Measurements from ENCODE around the gene CBFA2T3.

The CBFA2T3 gene

DNA sequence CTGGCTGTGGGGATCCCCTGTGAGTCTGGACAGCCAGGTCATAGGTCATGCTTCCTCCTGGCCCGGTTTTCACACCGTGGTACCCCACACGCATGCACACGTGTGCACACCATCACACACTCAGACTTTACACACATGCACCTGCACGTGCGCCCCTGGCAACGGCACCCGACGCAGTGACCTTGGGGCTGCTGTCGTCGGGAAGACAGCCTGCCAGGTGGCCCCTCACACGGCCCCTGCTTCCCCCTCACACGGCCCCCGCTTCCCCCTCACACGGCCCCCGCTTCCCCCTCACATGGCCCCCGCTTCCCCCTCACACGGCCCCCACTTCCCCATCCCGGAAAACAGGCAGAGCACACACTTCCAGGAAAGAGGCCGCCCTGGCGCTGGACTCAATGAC, 45.1 kb downstream of the CBFA2T3 start:
- H3K27ac ChIP-seq (ENCODE audit: extremely low read depth, low read depth, low read length), result no peak overlapping the region
- no peak overlapping the region for H3K4me3 ChIP-seq (ENCODE audit: low read depth, low read length)
- ChIA-PET POLR2A (no interaction called here), CTCF (no interaction called here)
- H3K36me3 ChIP-seq (ENCODE audit: control insufficient read depth in 2 of 2, insufficient read depth in 1 of 2, low read length in 2 of 2), result no peaks in the 10 kb centered on the region
- TF ChIP-seq ZNF24 (tag by site-specific recombination; IDR thresholded peaks at IDR 0.05), result no peak
- TF ChIP-seq ZNF423 (tag by site-specific recombination; IDR thresholded peaks at IDR 0.05), result no peak
- no peak for TF ChIP-seq YY1 (tag by site-specific recombination; IDR thresholded peaks at IDR 0.05)
- no peak for TF ChIP-seq ZNF629 (tag by site-specific recombination; IDR thresholded peaks at IDR 0.05)
- TF ChIP-seq ZNF394 (tag by site-specific recombination; IDR thresholded peaks at IDR 0.05; ENCODE audit: borderline replicate concordance), result no peak
- no peak for TF ChIP-seq ZNF658 (tag by site-specific recombination; IDR thresholded peaks at IDR 0.05)
- H3K4me1 ChIP-seq (ENCODE audit: control insufficient read depth, insufficient read depth, low read length), result no peaks in the 10 kb centered on the region
- no peaks in the 10 kb centered on the region for H3K9me3 ChIP-seq (ENCODE audit: control insufficient read depth, insufficient read depth, low read depth, low read length)

DNA sequence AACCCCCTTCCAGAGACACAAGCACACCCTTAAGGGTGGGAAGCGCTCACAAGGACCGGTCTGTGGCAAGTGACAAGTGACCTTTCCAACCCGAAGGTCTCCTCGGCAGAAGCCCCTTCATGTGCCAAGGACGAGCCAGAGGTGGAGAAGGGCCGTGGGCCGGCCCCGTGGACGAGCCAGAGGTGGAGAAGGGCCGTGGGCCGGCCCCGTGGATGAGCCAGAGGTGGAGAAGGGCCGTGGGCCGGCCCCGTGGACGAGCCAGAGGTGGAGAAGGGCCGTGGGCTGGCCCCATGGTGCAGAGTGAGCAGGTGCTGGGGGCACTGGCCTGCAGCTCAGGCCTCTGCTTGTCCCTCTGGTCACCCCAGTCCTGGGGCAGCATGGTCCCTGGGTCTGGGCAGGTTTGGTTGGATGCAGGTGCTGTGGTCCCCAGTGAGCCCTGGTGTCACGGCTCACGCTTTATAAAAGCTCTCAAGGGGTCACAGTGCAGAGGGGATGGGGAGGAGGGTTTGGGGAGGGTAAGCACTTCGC, 45.6 kb downstream of the CBFA2T3 start:
- H3K4me3 ChIP-seq (ENCODE audit: low read depth, low read length), result no peak overlapping the region
- H3K4me1 ChIP-seq (ENCODE audit: control insufficient read depth, insufficient read depth, low read length), result no peaks in the 10 kb centered on the region
- TF ChIP-seq MEIS1 (CRISPR knock-in tag; IDR thresholded peaks at IDR 0.05; ENCODE audit: borderline replicate concordance), result no peak
- TF ChIP-seq ZBTB1 (tag by site-specific recombination; IDR thresholded peaks at IDR 0.05), result no peak
- no peak for TF ChIP-seq ZNF18 (tag by site-specific recombination; IDR thresholded peaks at IDR 0.05)
- no peak for TF ChIP-seq MZF1 (tag by site-specific recombination; IDR thresholded peaks at IDR 0.05; ENCODE audit: borderline replicate concordance)
- no peak for TF ChIP-seq ZNF776 (tag by site-specific recombination; IDR thresholded peaks at IDR 0.05; ENCODE audit: borderline replicate concordance)
- TF ChIP-seq ZNF777 (tag by site-specific recombination; IDR thresholded peaks at IDR 0.05; ENCODE audit: borderline replicate concordance), result no peak
- no peak for TF ChIP-seq ZNF366 (tag by site-specific recombination; conservative IDR thresholded peaks at IDR 0.05)
- TF ChIP-seq ZFP41 (tag by site-specific recombination; IDR thresholded peaks at IDR 0.05; ENCODE audit: borderline replicate concordance), result no peak
- no peak for TF ChIP-seq KLF7 (tag by site-specific recombination; IDR thresholded peaks at IDR 0.05; ENCODE audit: borderline replicate concordance)
- TF ChIP-seq HOXC10 (CRISPR knock-in tag; IDR thresholded peaks at IDR 0.05), result no peak
- TF ChIP-seq ZNF513 (tag by site-specific recombination; IDR thresholded peaks at IDR 0.05), result no peak
- no peak for TF ChIP-seq ZNF558 (tag by site-specific recombination; IDR thresholded peaks at IDR 0.05)
- TF ChIP-seq ZNF24 (tag by site-specific recombination; IDR thresholded peaks at IDR 0.05), result no peak
- no peak for TF ChIP-seq ZBTB17 (tag by site-specific recombination; IDR thresholded peaks at IDR 0.05)
- TF ChIP-seq ZNF473 (tag by site-specific recombination; IDR thresholded peaks at IDR 0.05), result no peak
- TF ChIP-seq ZNF768 (tag by site-specific recombination; IDR thresholded peaks at IDR 0.05), result no peak
- TF ChIP-seq GLI2 (tag by site-specific recombination; IDR thresholded peaks at IDR 0.05; ENCODE audit: borderline replicate concordance, low read depth), result no peak
- TF ChIP-seq ZFP3 (tag by site-specific recombination; IDR thresholded peaks at IDR 0.05; ENCODE audit: low read depth), result no peak
- TF ChIP-seq ZNF202 (tag by site-specific recombination; IDR thresholded peaks at IDR 0.05; ENCODE audit: borderline replicate concordance), result no peak
- no peaks in the 10 kb centered on the region for H3K9me3 ChIP-seq (ENCODE audit: control insufficient read depth, insufficient read depth, low read depth, low read length)
- H3K36me3 ChIP-seq (ENCODE audit: control insufficient read depth in 2 of 2, insufficient read depth in 1 of 2, low read length in 2 of 2), result no peaks in the 10 kb centered on the region
- CTCF ChIA-PET, result no interaction called here
- H3K27ac ChIP-seq (ENCODE audit: extremely low read depth, low read depth, low read length), result no peak overlapping the region
- POLR2A ChIA-PET, result no interaction called here

Measured in HEK293 (cell line).